Femur (tissue), 1 donor: Measurements from ENCODE around the gene CXorf65.

Source experiments
- DNase-seq: peaks from one replicate; pipeline ENCODE4 v3.0.0-alpha.2; 2017

CXorf65 gene

GRCh38 chrX:71105628-71106027, 912 bp downstream of the CXorf65 start:
- DNase-seq, result no peak

GRCh38 chrX:71103110-71103983, 3.2 kb downstream of the CXorf65 start:
- peak; percentile 71 for DNase-seq

GRCh38 chrX:71102292-71102691, 4.2 kb downstream of the CXorf65 start:
- no peak for DNase-seq

- DNase-seq, result no peak
These were observed 5.7 kb downstream of the CXorf65 start for GRCh38 chrX:71100581-71101505.

GRCh38 chrX:71099736-71100135, 6.8 kb downstream of the CXorf65 start:
- DNase-seq, result no peak

- no peak for DNase-seq
These were observed 7.5 kb downstream of the CXorf65 start for GRCh38 chrX:71098951-71099506.

- peak; percentile 59 for DNase-seq
These were observed 8.2 kb downstream of the CXorf65 start for GRCh38 chrX:71098302-71098701.

GRCh38 chrX:71096760-71097032, 9.8 kb downstream of the CXorf65 start:
- no peak for DNase-seq

- DNase-seq, result no peak
These were observed 10.4 kb downstream of the CXorf65 start for GRCh38 chrX:71095981-71096759.

- peak; percentile 95 for DNase-seq
These were observed 11.0 kb downstream of the CXorf65 start, which contains the start of gene FOXO4 for GRCh38 chrX:71095555-71095980. TSS of gene FOXO4 (plus strand) at chrX:71095851. CDS start at chrX:71096529, 678 bp downstream.

- DNase-seq, result no peak
These were observed 11.5 kb downstream of the CXorf65 start for GRCh38 chrX:71095033-71095432.

GRCh38 chrX:71091263-71091662, 15.3 kb downstream of the CXorf65 start:
- DNase-seq, result no peak

- DNase-seq, result no peak
These were observed 20.6 kb downstream of the CXorf65 start for GRCh38 chrX:71085900-71086299.

- no peak for DNase-seq
These were observed 23.7 kb downstream of the CXorf65 start for GRCh38 chrX:71082822-71083221.

GRCh38 chrX:71082124-71082647, 24.4 kb downstream of the CXorf65 start:
- DNase-seq, result no peak

- DNase-seq, result no peak
These were observed 25.0 kb downstream of the CXorf65 start for GRCh38 chrX:71081330-71082123.

- DNase-seq, result no peak
These were observed 36.0 kb downstream of the CXorf65 start for GRCh38 chrX:71070531-71070930.

- DNase-seq, result peak; percentile 94
These were observed 38.3 kb downstream of the CXorf65 start, which contains the start of gene SNX12 for GRCh38 chrX:71068044-71068918. TSS of gene SNX12 (minus strand) at chrX:71068334. CDS start at chrX:71068306, 28 bp downstream.

- DNase-seq, result no peak
These were observed 38.9 kb downstream of the CXorf65 start for GRCh38 chrX:71067712-71068043.

- no peak for DNase-seq
These were observed 39.5 kb downstream of the CXorf65 start for GRCh38 chrX:71067089-71067488.
